DMS 273 (cell line): Measurements from ENCODE around the gene NAT10.

ENCODE experiments used
- DNase-seq: peaks from one replicate; lab custom pipeline; 2025; ENCODE audit not compliant: unreplicated experiment; lab: John Stamatoyannopoulos, UW

Gene NAT10

GRCh38 chr11:34148504-34149165 is 43.2 kb downstream of the NAT10 start:
- DNase-seq = no peak

DNA sequence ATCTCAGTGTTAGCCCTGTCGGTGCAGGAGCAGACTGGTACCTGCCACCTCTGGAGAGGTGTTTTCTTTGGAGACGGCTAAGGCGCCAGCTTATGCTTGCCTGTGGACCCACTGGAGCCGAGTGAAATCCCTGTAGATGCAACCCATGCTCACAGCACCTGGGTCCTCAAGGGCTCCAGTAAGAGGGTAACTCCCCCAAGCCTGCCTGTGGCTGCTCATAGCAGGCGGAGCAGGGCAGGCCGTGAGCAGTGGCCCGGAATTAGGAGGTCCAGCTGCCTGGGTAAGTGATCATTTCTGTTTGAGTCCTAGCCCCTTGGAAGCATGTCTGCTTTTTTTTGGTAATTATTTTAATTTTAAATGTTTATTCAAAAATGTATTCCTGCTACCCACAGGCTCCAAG is 43.8 kb downstream of the NAT10 start:
- no peak for DNase-seq

DNA sequence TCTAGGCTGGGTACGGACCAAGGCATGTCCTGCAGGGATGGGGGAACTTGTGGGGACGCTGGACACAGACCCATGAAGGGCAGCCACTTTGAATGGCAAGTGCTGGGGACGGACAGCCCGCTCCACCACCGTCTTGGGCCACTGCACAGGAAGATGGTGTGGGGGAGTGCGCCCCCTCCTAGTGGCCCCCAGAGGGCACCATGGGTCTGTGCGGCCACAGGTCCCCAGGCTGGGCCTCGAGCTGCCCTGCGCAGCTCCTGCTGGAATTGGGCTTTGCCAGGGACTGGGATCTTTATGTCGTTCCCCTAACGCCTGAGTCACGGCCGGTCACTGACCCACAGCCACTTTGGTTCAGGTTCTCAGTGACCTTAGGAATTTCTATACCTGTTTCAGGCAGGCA is 44.4 kb downstream of the NAT10 start:
- peak; percentile 16 for DNase-seq

GRCh38 chr11:34150494-34151151 is 45.2 kb downstream of the NAT10 start:
- DNase-seq = no peak

GRCh38 chr11:34151166-34151565 is 45.7 kb downstream of the NAT10 start:
- no peak for DNase-seq

DNA sequence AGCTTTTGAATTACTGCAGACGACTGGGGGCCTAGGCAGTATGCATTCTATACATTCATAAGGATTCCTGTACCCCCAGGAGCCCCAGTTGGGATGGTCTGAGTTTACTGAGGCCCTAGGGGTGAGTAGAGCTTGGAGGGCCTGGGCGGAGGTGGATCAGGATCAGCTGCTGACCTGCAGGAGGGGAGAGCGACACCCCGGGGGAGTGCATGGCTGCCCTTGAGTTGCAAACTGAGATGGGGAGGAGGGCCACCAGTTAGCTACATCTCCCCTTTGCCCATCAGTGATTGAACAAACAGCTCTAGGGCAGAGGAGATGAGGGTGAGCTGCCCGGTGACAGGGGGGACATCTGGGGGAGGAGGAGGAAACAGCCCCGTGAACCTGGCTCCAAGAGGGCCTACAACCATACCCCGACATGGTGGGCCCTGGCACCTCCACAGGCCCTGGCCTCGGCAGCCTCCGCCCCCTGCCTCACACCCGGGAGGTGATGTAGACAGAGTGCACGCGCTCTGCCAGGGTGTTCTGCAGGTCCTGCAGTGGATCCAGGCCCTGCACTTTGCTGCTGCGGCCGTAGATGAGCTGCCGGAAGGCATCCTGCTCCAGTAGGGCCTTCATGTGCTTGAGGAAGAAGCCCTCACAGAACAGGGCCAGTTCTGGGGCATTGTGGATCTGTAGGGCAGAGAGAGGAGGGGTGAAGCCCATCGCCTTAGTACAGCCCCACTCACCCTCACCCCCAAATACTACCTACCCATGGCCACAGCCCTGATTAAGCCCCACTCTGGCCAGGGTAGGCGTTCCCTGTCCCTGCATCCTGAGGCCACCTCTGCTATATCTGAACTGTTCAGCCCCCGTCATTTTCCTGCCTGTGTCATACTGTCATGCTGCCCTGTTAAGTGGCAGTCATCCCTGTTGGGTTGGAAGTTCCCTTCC is 46.8 kb downstream of the NAT10 start:
- no peak for DNase-seq

- DNase-seq = no peak
These were observed 48.8 kb downstream of the NAT10 start for GRCh38 chr11:34154059-34154875.

- DNase-seq = no peak
These were observed 49.8 kb downstream of the NAT10 start for GRCh38 chr11:34155057-34155756.

DNA sequence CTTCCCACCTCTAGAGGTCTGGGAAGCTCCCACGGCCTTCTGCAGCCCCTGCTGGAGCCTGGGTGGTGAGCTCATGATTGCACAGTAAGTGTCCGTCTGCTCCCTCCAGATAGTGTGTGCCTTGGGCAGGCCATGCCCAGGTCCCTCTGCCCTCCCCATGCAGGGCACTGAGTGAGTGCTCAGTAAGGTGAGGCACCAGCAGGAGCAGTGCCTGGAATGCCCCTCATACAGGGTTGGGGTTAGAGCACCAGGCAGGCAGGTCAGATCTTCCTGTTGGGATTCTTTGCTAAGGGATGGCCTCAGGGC is 50.3 kb downstream of the NAT10 start:
- no peak for DNase-seq

DNA sequence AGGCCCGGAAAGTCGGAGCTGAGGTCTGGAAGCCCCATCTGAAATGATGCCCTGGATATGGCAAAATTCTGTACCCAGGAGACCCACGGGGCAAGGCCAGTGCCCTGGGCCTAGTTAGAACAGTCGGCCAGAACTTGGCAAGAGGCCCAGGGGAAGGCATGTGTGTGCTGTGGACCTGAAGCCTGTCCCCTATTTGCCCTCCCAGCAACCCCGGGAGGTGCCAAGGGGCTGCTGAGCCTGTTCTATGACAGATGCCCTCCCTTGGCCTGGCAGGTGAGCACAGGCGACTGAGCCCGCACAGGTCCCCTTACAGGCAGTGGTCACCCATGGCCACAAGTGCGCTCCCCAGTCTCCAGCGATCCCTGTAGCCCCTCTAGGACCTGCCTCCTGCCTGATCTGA is 51.7 kb downstream of the NAT10 start:
- peak; percentile 16 for DNase-seq

GRCh38 chr11:34158661-34159060 is 53.2 kb downstream of the NAT10 start:
- DNase-seq = no peak

GRCh38 chr11:34160049-34160721 is 54.8 kb downstream of the NAT10 start:
- DNase-seq = peak; percentile 6

- no peak for DNase-seq
These were observed 55.4 kb downstream of the NAT10 start for GRCh38 chr11:34160791-34161190.

GRCh38 chr11:34161361-34161760 is 55.9 kb downstream of the NAT10 start:
- no peak for DNase-seq

GRCh38 chr11:34161812-34162492 is 56.5 kb downstream of the NAT10 start:
- no peak for DNase-seq

- no peak for DNase-seq
These were observed 57.0 kb downstream of the NAT10 start for GRCh38 chr11:34162493-34162820.

GRCh38 chr11:34162856-34163255 is 57.4 kb downstream of the NAT10 start:
- DNase-seq = no peak

DNA sequence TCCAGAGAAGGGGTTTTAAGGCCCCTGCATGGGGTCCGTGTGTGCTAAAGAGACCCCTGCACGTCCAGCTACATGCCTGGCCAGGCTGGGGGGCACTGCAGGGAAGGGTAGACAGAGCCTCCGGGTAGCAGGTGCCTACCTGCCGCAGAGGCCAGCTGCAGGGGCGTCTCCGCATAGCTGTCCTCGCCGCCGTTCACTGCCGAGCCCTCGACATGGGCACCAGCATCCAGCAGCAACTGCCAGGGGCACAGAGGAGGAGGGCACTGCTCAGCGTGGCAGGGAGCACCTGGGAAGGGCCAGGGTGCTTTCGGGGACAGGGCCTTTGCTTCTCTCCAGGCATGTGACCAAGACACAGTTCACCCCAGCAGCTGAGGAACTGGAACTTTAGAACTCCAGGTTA is 59.7 kb downstream of the NAT10 start:
- DNase-seq = no peak

- DNase-seq = peak; percentile 50
These were observed 60.5 kb downstream of the NAT10 start for GRCh38 chr11:34165786-34166555.
